MM.1S (cell line): ENCODE results near the gene PTPRJ.

Source experiments
- DNase-seq: peaks from one replicate; pipeline ENCODE4 v3.0.0-alpha.2; 2015
- H2AFZ ChIP-seq: fragments of 300-600 bp; sonication (generic); 2 replicates; pipeline ENCODE4 v1.6.0; 2016; ENCODE audit warnings: antibody characterized with exemption, low read length
- H3F3A ChIP-seq: fragments of 300-600 bp; sonication (generic); 2 replicates; pipeline ENCODE4 v1.6.1; 2016; ENCODE audit warnings: mild to moderate bottlenecking, antibody characterized with exemption, low read length, moderate library complexity, mixed read lengths; ENCODE audit not compliant: insufficient read depth
- H3K27ac ChIP-seq: fragments of 300-600 bp; sonication (generic); 2 replicates; pipeline ENCODE4 v1.5.1; 2016; ENCODE audit warnings: mild to moderate bottlenecking, low read length
- H3K27me3 ChIP-seq: fragments of 300-600 bp; sonication (generic); replicated peaks from 2 replicates; pipeline ENCODE4 v1.6.0; 2016; ENCODE audit warnings: low read length; ENCODE audit not compliant: insufficient read depth
- H3K36me3 ChIP-seq: fragments of 300-600 bp; sonication (generic); replicated peaks from 2 replicates; pipeline ENCODE4 v1.6.1; 2016; ENCODE audit warnings: mild to moderate bottlenecking, low read length, mixed read lengths; ENCODE audit not compliant: insufficient read depth
- H3K4me1 ChIP-seq: fragments of 300-600 bp; sonication (generic); 2 replicates; pipeline ENCODE4 v1.6.1; 2016; ENCODE audit warnings: low read length, mixed read lengths
- H3K4me2 ChIP-seq: fragments of 300-600 bp; sonication (generic); 2 replicates; pipeline ENCODE4 v1.6.0; 2016; ENCODE audit warnings: low read depth, low read length
- H3K4me3 ChIP-seq: fragments of 300-600 bp; sonication (generic); 2 replicates; pipeline ENCODE4 v1.5.1; 2016; ENCODE audit warnings: low read length, mixed read lengths
- H3K79me2 ChIP-seq: fragments of 300-600 bp; sonication (generic); 2 replicates; pipeline ENCODE4 v1.6.1; 2016; ENCODE audit warnings: mixed run types, low read length, mixed read lengths
- H3K9ac ChIP-seq: fragments of 300-600 bp; sonication (generic); 2 replicates; pipeline ENCODE4 v1.6.1; 2016; ENCODE audit warnings: low read length, mixed read lengths
- H3K9me2 ChIP-seq: fragments of 300-600 bp; sonication (generic); replicated peaks from 2 replicates; pipeline ENCODE4 v1.6.1; 2016; ENCODE audit warnings: mild to moderate bottlenecking, low read length, mixed read lengths; ENCODE audit not compliant: insufficient read depth
- H3K9me3 ChIP-seq: fragments of 300-600 bp; sonication (generic); replicated peaks from 2 replicates; pipeline ENCODE4 v1.6.1; 2016; ENCODE audit warnings: mild to moderate bottlenecking, low read length, mixed read lengths; ENCODE audit not compliant: insufficient read depth
- H4K20me1 ChIP-seq: fragments of 300-600 bp; sonication (generic); 2 replicates; pipeline ENCODE4 v1.6.1; 2016; ENCODE audit warnings: mild to moderate bottlenecking, low read length, moderate library complexity, mixed read lengths; ENCODE audit not compliant: insufficient read depth
- CTCF ChIP-seq: fragments of 300-600 bp; sonication (generic); IDR thresholded peaks from 2 replicates; pipeline ENCODE4 v1.5.1; 2016; ENCODE audit warnings: antibody characterized with exemption, low read length, mixed read lengths
- EZH2 ChIP-seq: fragments of 300-600 bp; sonication (generic); optimal IDR thresholded peaks from 2 replicates; pipeline ENCODE3; 2017; ENCODE audit warnings: low read depth, mild to moderate bottlenecking, antibody characterized with exemption, low read length, mixed read lengths
- EZH2phosphoT487 ChIP-seq: fragments of 300-600 bp; sonication (generic); IDR thresholded peaks from 2 replicates; pipeline ENCODE4 v1.6.1; 2018; ENCODE audit warnings: antibody characterized with exemption, low read length

The PTPRJ gene

GRCh38 chr11:47995360-47995769 is 15.0 kb downstream of the PTPRJ start:
- Histone ChIP-seq H3K9me3 (no peaks in the 10 kb centered on the region), H3K27me3 (no peaks in the 10 kb centered on the region), H3K36me3 (no peaks in the 10 kb centered on the region), H4K20me1 (no peaks in the 10 kb centered on the region), H3K9ac (no peak overlapping the region), H3K79me2 (no peaks in the 10 kb centered on the region), H3F3A (no peaks in the 10 kb centered on the region), H3K9me2 (no peaks in the 10 kb centered on the region), H3K27ac (no peak overlapping the region), H3K4me2 (no peak overlapping the region), H3K4me1 (peaks cover 4% of the 10 kb centered on the region), H2AFZ (no peak overlapping the region), H3K4me3 (no peak overlapping the region)
- TF ChIP-seq CTCF: no peak
- no peak for TF ChIP-seq EZH2phosphoT487
- no peak for TF ChIP-seq EZH2
- DNase-seq: no peak

- Histone ChIP-seq H2AFZ (no peak overlapping the region), H3K9ac (no peak overlapping the region), H3K9me3 (no peaks in the 10 kb centered on the region), H3K36me3 (no peaks in the 10 kb centered on the region), H3K9me2 (no peaks in the 10 kb centered on the region), H3F3A (no peaks in the 10 kb centered on the region), H3K4me1 (peaks cover 5% of the 10 kb centered on the region; the same call in 1 of the 2 replicates), H4K20me1 (no peaks in the 10 kb centered on the region), H3K4me2 (no peak overlapping the region), H3K27ac (no peak overlapping the region), H3K79me2 (no peaks in the 10 kb centered on the region), H3K27me3 (no peaks in the 10 kb centered on the region), H3K4me3 (no peak overlapping the region)
- TF ChIP-seq EZH2phosphoT487 (no peak), CTCF (no peak), EZH2 (no peak)
- no peak for DNase-seq
Observed at GRCh38 chr11:47997063-47998053, 17.0 kb downstream of the PTPRJ start.

GRCh38 chr11:47998345-47998732 is 18.0 kb downstream of the PTPRJ start:
- no peaks in the 10 kb centered on the region for H3K79me2 ChIP-seq
- no peak overlapping the region for H3K9ac ChIP-seq
- H2AFZ ChIP-seq: no peak overlapping the region
- no peaks in the 10 kb centered on the region for H3F3A ChIP-seq
- no peaks in the 10 kb centered on the region for H3K9me3 ChIP-seq
- peaks cover 5% of the 10 kb centered on the region; the same call in 1 of the 2 replicates for H3K4me1 ChIP-seq
- no peaks in the 10 kb centered on the region for H3K27me3 ChIP-seq
- no peak overlapping the region for H3K27ac ChIP-seq
- H3K4me2 ChIP-seq: no peak overlapping the region
- H4K20me1 ChIP-seq: no peaks in the 10 kb centered on the region
- H3K36me3 ChIP-seq: no peaks in the 10 kb centered on the region
- TF ChIP-seq EZH2 (no peak), EZH2phosphoT487 (no peak), CTCF (no peak)
- no peaks in the 10 kb centered on the region for H3K9me2 ChIP-seq
- H3K4me3 ChIP-seq: no peak overlapping the region
- no peak for DNase-seq
